NCI-H1105 (cell line): ENCODE measurements around the gene FGD3.

Source experiments
- DNase-seq: peaks from one replicate; lab custom pipeline; 2025; lab: John Stamatoyannopoulos, UW

Gene FGD3

DNA sequence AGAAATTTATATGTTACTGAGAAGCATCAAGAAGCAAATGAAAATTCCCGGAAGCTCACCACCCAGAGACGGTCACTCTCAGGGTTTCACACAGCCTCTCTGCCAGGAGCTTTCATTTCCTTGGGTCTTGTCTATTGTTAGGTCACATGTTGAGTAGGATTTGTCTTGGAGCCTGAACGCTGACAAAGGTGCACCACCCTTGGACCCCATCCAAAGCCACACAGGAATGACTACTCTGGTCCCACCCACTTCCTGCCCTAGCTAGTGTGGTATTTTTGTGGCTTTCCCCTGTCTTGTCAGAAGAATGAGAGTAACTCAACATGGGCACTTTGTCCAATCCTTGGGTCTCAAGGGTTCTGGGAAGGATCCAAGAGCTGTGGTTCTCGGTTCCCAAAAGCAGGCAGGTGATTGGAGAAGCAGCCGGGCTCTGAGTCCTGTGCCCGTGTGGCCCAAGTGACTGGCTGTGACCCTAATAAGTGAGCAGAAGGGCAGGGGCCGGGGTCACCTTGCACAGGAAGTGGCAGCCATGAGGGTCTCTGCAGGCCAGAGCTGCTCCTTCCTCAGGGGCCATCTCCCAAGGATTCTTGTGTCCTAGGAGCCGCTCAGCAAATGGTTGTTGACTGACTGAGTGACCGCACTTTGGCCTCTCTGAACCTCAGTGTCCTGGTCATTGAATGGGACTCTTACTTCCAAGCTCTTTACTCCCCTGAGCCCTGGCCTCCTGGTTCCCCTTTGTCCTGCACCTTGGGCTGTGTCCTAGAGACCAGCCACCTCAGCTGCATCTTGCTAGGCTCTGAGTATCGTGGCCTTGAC lies 6.9 kb downstream of the FGD3 start:
- DNase-seq, result peak; percentile 56

DNA sequence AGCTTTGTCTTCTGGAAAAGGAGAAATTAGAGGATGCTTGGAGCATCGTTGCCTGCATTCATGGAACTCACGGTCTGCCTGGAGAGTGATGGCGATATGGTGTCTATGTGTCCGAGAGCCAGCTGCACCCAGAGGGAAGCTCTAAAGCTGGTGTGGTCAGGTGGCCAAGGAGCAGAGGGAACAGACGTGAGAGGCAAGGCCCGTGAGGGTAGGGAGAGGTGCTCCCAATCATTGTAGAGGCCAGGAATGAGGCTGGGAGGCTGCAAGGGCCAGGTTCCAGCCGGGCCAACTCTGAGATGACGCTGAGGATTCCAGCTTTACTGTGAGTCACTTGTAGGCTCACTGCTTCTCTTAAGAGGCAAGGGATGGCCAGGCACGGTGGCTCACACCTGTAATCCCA lies 7.6 kb downstream of the FGD3 start:
- DNase-seq, result no peak

DNA sequence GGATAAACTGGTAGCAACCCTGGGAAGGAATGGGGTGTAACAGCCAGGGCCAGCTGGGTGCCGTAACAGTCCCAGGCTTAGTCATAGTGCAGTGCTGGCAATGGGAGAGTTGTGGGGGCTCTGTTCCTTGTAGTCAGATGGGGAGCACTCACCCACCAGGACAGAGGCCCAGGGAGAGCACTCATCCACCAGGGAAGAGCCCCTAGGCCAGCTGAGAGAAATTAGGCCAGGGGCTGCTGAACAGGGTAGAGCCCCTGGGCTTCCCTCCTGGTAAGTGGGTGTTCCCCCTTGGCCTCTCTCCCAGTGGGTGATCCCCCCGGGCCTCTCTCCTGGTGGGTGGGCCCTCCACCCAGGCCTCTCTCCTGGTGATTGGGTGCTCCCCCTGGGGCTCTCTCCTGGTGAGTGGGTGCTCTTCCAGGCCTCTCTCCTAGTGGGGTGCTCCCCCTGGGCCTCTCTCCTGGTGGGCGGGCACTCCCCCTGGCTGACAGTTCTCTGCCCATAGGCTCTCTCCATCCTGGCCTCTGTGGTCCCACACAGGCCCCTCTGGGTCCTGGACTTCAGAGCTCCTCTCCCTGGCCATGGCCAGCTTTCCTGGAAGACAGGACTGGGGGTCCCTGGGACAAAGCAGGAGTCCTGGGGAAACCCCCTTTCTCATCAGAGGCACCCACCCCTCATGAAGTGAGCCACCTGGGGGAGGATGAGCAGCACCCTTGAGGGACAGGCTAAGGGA lies 13.4 kb downstream of the FGD3 start:
- DNase-seq, result no peak

DNA sequence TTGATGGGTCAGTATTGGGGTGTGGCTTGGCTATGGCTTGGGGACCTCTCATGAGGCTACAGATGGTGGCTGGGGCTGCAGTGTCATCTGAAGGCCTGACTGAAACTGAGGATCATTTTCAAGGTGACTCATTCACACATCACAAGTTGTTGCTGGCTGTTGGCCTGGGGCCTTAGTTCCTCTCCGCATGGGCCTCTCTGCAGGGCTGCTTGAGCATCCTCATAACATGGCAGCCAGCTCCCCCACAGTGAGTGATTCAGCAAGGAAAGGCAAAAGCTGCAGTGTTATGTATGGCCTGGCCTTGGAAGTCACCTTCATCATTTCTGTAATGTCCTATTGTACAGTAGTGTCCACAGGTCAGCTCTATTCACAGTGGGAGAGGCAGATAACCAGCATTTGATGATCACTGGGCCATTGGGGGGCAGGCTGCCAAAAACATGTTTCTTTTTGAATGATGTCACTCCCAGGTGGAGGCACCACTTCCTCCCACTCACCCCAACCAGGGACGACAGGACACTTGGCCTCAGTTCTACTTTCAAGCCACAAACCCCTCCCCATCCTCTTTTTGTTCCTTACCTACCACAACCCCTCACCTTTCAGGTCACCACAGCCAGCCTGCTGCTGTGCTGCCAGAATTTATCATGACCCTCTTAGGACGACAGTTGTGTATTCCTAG lies 14.4 kb downstream of the FGD3 start:
- no peak for DNase-seq

DNA sequence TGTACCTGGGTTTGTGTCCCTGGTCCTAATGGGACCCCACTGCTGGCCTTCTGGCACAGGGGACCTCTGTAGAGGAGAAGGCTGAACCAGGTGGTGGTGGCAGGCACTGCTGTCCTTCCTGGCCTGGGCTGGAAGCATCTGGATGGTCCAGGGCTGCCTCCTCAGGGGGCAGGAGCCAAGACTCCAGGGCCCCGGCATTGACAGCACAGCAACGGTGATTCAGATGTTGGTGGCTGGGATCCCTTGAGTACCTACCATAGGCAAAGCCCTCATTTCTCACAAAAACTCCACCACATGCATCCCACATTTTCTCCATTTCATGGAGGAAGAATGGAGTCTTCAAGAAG lies 15.0 kb downstream of the FGD3 start:
- no peak for DNase-seq

DNA sequence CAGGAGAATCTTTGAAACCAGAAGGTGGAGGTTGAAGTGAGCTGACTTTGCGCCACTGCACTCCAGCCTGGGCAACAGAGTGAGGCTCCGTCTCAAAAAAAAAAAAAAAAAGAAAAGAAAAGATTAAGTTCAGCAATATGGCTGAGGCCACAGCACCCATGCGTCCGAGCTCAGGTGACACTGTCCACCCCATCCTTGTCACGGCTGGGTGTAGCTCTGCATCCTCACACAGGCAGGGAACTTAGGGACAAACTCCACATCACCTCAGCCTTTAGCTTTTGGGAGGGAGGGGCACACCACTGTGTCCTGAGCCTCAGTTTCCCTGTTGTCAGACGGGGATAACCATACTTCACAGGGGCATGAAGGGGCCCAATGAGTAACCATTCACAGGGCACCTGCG lies 15.5 kb downstream of the FGD3 start:
- no peak for DNase-seq

DNA sequence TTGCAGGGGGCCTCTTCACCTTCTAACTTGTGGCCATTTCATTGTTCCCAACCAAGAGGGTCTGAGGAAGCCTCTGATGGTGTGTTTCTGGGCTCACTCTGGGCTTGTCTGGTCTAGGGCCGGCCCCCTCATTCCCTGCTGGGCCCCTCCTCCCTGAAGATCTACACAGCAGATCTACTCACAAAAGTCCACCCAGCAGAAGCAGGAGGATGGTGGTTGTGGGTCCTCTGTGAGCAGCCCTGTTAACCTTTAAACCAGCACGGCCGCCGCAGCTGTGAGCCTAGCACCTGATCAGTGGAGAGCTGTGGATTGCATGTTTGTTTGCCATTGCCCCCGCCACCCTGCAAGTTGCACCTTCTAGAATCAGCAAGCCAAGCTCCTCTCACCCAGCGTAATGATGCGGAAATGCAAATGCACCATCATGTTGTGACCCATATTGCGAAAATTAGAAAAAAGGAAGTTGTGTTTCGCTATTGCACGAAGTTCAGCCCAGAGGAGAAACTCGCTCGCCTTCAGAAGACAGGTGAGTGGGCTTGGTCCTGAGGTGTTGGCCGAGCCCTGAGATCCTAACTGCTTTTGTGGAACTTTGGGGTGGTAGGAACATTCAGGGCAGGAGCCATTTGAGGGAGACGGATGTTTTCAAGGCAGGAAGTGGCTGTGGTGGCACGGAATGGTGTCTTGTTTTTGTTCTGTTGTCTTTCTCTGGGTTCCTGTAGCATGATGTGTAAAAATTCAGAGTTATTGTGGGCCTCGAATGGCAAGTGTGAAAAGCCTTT lies 16.7 kb downstream of the FGD3 start:
- no peak for DNase-seq

DNA sequence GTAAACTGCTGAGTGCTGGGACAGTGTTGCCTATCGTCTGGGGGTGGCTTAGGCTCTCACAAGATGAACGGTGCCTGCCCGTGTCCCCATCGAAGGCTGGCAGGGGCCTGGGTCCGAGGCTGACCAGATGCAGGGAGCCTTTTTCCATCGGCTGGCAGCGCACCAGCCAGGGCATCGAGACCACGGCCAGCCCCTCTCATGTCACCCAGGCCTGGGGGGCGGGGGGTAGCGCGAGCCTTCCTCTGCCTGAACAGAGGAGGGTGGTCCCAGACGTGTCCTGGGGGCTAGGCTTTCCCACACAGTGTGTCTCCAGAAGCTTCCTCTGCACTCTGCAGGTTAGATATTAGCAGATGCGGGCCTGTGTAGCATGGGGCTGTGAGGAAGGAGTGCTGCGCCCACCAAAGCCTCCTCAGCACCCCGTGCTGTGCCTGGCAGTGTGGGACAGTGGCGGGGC lies 17.3 kb downstream of the FGD3 start:
- no peak for DNase-seq

DNA sequence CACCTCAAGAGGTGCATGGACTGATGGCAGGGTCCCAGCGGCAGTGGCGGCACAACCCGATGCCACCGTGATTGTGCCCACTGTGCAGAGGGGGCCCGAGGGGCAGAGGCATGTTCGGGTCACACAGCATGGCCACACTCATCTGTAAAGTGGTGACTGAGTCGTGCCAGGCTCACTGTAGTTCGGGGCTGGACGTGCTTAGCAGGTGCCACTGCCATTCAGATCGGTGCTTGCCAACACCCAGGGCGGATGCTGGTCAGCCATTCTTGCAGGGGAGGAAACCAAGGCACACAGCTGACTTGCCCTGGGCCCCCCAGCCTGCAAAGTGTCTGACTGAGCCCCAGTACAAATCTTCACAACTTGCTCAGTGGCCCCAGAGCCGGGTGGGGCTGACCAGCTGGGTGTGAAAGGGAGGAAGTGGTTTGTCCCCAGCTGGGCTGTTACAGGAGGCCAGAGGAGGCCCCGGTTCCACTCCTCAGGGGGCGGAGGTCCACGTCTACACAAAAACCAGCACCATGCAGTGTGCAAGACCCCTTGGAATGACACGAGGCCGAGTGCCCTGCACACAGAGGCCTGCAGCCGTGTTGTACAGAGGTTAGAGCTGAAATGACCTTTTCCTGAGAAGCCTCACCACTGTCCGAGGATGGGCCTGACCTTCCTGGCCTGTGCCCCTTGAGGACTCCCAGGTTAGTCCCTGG lies 17.9 kb downstream of the FGD3 start:
- no peak for DNase-seq

DNA sequence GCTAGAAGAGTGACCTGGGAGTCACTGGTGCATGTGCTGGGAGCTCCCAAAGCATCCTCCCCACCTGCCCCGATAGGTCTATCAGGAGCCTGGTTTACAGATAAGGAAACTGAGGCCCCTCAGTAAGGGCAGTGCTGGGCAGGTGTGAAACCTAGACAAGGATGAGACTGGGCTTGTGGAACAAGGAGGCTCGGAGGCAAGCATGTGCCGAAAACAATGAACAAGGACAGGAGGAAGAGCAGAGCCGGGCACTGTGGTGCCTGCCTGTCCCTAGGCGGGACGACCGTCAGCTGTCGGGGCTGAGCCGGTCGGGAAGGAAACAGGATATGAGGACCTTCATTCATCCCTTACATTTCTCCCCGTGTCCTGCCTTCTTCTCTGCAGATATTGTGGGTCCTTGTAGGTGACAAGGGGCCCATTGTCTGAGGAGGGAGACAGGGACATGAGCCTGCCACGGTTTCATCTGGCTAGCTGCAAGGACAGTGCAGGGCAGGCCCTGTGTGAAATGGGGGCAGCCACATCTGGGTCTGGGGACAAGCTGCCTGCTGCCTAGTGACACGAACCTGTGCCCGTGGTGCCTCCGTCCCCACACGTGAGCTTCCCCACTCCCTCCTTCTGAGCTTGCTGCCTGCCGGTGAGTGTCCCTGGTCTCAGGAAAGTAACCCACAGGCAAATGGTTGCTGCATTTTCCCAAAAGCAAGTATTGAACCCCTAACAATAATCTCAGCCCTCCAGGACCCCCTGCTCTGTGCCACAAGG lies 18.6 kb downstream of the FGD3 start:
- no peak for DNase-seq

DNA sequence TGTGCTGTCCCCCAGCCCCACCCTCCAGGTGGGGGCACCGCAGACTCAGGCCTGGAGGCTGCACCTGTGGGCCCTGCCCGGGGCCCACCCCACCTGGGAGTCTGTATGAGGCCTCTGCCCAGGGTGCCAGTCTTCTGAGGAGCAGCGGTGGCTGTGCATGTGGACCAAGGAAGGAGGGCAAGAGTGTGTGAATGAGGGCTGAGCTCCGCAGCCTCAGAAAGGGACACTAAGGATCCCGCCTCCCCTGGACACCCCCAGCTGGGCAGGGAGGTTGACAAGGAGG lies 19.1 kb downstream of the FGD3 start:
- DNase-seq, result no peak

DNA sequence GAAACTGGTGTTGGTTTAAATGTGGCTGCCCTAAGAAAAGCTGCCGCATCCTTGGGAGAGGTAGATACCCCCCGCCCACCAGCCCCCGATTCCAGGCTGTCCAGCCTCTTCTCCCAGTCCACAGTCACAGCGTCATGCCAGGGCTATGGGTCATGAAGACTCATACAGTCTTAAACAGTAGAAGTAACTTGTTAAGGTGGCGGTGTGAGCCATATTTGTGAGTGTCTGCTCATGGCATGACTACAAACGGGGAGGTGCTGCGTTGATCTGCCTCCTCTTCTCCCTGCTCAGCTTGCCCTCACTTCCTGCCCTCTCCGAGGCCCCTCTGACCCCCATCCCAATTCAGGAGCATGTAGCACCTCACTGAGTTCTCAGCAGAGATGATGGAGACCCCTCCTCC lies 20.8 kb downstream of the FGD3 start:
- DNase-seq, result no peak

DNA sequence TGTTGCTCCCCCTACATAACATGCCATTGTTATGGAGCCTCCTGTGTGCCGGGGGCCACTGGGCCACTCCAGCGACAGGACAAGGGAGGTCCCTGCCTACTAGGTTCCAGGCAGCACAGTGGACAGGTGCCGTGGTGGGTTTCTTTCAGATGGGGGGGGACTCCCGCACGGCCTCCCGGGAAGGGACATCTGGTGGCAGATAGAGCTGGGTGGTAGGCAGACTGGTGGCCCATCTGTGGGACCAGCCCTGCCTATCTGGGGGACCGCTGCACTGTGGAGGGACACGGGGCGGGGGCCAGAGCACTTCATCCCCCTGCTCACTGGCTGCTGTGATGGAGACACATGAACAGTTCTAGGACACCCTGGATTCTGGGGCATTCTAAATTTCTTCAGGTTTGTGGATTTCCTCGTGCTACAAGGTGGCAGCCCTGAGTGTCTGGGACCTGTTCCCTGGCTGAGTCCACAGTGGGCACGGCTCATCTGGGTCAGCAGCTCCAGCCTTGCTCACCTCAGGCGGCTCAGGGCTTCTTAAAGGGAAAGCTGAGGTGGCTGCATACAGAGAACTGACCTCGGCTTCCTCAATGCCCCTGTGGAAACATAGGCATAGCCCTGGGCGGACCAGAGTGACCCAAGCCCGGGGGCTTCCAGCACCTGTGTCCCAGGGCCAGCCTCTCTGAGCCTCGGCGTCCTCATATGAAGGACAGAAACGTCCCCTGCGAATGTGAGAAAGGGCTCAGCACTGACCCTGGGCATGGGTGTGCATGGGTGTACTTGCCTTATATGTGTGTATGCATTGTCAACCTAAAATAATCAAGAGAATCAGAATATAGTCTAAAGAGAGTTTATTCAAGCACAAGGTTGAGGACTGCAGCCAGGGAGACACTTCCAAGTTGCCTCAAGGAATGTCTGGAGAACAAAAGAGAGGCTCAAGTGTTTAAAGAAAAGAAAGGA lies 22.5 kb downstream of the FGD3 start:
- DNase-seq, result no peak

DNA sequence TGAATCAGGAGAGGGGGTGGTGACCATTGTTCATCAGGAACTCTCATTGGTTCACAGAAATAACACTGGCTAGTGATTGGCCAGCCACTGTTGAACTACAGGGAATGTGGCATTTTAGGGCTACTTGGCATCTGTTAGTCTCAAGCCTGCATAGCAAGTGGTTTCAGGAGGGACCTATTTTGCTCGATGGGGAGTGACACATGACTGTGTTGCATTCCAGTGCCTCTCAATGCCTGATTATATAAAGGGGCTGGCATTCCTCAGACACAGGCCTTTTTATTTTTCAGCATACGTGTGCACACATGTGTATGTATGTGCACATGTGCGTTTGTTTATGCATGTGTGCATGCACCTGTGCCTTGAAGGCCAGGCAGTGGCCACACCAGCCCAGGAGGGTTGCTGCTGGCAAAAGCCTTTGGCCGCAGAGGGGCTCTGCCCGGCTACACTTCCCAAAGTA lies 23.2 kb downstream of the FGD3 start:
- DNase-seq, result no peak

DNA sequence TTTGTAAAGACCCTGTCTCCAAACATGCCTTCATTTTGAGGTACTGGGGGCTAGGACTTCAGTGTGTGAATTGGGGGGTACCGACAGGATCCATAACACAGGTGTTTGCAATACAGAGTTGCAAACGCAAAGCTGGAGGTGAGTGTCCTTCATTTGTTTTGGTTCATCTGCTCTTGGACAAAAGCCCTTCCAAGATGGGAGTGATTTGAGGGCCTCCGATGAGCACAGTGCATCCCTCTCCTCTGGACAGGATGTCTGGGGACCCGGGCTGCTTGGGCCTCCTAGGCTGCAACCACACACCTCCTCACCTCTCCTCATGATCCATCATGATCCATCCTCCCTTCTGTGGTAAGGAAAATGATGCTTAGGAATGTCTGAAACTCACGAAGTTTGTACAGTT lies 23.8 kb downstream of the FGD3 start:
- DNase-seq, result no peak

DNA sequence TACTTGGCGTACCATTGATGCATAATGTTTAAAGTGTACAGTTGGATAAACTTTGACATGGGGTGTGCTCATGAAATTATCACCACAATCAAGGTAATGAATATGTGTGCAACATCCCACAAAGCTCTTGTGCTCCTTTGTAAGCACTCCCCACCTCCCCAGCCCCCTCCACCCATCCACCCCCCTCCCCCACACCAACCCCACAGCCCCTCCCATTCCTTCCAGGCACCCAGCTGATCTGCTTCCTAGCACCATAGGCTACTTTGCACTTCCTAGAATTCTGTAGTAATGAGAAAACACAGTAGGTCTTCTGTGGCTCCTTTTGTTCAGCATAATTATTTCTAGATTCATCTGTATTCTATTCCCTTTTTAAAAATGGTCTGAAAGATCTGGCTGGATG lies 24.5 kb downstream of the FGD3 start:
- no peak for DNase-seq

DNA sequence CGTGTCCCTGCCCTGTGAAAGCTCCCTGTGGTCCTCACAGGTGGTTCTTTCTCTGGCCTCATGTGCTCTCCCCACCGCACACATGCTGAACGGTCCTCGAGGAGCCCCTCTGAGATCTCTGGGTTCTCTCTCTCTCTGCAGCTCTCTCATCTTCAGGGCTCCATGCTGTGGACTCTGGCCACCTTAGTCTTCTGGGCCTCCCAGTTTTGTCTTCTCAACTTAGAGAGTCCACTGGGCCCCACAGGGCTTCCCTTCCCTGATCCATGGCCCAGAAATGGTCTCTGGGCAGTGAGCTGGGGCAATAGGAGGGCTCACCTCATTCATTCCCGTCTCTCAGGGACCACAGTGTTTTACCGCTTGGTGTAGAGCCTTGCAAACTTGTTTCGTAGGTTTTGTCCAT lies 26.4 kb downstream of the FGD3 start:
- DNase-seq, result no peak

DNA sequence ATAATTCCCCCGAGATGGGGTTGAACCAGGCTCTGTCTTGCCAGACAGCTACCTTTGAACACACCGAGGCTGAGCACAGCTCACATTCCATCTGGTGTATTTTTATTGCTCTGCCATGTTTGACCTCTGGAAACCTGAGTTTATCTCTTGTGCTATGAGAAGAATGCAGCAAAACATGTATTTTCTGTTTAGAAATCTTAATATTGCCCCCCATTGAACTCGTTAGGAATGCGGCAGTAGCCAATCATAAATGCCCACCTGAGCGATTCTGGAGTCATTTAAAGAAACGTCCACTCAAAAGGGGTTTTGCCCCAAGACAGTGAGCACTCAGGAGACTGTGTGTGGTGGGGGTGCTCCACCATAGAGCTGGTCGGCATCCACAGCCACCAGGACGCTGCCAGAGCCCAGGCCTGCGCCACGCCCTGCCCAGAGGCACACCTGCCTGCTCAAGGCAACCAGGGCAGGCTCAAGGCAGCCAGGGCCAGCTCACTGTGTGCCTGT lies 26.9 kb downstream of the FGD3 start:
- DNase-seq, result no peak
